GM19240 (cell line): Measurements from ENCODE around the gene NUFIP2.
"Not testable (repeated sequence)": the region's sequence is repeated elsewhere in the genome, so short reads cannot be mapped to it uniquely, and the experiment has no call there.

Experiments
- DNase-seq: peaks from one replicate; pipeline ENCODE4 v3.0.0; 2011; ENCODE audit warnings: low spot score; ENCODE audit not compliant: insufficient read length

The NUFIP2 gene

DNA sequence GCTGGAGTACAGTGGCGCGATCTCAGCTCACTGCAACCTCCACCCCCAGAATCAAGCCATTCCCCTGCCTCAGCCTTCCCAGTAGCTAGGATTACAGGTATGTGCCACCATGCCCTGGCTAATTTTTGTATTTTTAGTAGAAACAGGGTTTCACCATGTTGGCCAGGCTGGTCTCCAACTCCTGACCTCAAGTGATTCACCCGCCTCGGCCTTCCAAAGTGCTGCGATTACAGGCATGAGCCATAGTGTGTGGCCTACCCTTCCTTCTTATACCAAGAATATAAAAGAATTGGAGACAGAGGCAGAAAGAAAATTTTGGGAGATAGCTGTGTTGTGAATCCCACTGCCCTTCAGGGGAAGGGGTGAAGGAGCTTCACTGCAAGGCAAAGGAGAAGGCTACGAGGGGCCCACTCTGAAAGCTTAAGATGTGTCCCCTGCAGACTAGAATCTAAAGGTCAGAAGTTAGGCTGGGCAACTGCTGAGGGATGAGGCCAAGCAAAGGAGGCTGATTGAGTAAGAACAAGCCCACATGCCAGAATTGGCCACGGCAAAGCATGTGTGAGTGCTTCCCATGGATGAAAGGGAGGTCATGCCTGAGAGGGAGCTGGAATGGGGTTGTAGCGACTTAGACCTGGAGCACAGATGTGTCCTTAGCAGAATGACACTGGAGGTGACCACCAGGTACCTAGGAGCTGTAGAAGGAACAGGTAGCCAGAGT lies 55.7 kb downstream of the NUFIP2 start:
- DNase-seq: no peak

DNA sequence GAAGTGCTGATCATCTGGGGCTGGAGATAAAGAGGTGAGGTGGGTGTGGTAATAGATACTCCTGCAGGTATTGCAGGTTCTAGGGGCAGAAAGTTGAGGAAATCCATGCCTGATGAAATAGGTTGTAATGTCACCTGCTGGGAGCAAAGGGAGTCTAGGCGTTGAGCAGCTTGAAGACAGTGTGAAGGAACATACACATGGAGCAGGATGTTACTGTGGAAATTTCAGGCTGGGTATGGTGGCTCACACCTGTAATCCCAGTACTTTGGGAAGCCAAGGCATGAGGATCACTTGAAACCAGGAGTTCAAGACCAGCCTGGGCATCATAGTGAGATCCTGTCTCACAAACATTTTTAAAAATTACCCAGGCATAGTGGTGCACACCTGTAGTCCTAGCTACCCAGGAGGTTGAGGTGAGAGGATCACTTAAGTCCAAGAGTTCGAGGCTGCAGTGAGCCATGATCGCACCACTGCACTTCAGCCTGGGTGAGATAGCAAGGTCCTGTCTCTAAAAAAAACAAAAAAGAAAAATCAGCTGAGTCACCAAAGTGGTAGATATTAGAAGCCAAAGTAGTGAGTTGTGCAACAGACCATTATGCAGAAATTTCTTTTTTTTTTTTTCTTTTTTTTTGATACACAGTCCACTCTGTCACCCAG lies 56.3 kb downstream of the NUFIP2 start:
- no peak for DNase-seq

DNA sequence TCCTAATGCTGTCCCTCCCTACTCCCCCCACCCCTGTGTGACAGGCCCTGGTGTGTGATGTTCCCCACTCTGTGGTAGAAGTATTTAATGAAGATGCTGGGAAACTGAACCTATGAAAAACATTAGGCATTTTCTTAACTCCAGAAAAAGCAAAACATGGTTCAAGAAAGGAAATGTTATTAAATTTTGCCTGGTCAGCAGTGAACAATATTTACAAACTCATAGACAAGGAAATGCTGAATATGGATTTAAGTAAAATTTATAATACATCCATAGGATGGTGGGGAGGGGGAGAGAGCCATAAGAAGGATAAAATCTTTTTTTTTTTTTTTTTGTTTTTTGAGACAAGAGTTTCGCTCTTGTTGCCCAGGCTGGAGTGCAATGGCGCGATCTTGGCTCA lies 58.0 kb downstream of the NUFIP2 start:
- DNase-seq: no peak

DNA sequence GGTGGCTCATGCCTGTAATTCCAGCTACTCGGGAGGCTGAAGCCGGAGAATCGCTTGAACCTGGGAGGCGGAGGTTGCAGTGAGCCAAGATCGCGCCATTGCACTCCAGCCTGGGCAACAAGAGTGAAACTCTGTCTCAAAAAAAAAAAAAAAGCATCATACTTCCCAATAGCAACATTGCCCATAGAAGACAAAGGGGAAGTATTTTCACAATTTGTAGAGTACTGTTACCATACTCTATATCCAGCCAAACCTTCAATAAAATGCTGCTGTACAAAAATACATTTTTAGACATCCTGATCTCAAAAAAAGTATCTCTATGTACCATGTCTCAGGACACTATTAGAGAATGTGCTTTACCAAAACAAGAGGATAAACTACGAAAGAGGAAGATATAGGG lies 59.0 kb downstream of the NUFIP2 start:
- DNase-seq: not testable (repeated sequence)

DNA sequence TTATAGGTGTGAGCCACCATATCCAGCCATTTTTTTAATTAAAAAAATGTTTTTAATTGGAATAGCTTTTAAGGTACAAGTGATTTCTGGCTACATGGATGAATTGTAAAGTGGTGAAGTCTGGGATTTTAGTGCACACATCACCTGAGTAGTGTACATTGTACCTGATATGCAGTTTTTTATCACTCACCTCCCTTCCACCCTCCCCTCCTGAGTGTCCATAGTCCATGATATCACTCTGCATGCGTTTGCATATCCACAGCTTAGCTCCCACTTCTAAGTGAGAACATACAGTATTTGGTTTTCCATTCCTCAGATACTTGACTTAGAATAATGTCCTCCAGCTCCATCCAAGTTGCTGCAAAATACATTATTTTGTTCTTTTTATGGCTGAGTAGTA lies 60.6 kb downstream of the NUFIP2 start:
- DNase-seq: no peak

DNA sequence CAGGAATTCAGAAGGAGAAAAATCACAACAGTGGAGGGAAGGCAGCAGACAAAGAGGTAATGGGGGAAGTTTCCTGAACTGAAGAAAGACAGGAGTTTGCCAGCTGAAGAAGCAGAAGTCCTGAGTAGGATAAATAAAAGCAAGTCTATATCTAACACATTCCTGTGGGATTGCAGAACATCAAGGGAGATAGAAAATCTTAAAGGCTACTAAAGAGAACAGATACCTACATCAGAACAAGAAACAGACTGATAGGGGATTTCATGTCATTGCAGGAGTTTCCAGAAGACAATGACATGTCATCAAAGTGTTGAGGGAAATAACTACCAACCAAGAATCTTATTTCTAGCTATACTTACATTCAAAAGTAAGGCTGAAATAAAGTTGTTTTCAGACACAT lies 68.6 kb downstream of the NUFIP2 start:
- DNase-seq: no peak

DNA sequence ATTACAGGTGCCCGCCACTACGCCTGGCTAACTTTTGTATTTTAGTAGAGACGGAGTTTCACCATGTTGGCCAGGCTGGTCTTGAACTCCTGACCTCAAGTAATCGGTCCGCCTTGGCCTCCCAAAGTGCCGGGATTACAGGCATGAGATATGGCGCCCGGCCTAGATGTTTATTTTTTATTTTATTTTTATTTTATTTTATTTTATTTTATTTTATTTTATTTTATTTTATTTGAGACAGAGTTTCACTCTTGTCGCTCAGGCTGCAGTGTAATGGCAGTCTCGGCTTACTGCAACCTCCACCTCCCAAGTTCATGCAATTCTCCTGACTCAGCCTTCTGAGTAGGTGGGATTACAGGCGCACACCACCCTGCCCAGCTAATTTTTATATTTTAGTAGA lies 72.6 kb downstream of the NUFIP2 start:
- not testable (repeated sequence) for DNase-seq

DNA sequence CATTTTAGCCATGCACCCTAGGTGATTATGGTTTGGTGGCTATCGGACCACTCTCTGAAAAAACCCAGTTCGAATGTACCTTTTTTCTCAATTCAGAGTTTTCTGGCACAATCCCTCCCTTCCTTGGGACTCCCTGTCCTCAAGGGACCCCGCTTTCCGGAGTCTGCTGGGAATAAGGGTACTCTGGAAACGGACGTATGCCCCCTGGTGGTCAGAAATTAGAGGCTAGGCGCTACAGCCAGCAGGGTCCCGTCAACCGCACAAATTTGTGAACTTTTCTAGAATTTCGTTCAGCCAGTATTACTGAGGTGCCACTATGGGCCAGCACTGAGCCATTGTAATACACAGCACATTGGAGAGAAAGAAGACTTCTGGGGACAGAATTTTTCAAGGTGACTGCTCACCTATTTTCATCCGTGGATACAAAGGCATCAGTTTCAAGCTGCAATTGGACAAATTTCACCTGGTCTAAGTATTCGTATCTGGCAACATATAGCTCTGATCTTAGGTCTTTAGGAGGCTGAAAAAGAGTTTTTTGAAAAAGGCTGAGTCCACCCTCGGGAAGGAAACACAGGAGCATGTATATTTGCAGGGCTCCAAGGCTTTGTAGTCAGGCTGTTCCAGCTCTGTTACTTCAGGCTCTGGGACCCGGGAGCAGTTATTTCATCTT lies 74.4 kb downstream of the NUFIP2 start:
- peak; percentile 56 for DNase-seq

DNA sequence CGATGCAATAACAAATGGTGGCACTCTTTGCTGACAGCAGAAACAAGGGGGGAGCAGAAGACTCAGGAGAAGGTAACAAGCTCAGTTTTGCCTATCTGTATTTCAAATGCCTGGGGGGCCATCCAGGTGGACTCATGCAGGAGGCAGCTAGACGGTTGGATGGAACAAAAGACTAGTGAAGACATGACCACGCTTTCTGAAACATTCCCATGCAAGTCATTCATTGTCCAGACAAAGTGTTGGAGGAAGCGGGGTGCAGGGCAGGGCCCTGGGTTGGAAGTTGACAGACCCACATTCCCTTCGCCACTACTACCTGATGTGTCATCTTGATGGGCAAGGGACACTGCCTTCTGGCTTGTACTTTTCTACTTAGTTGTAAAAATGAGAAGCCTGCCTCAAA lies 77.1 kb downstream of the NUFIP2 start:
- no peak for DNase-seq

DNA sequence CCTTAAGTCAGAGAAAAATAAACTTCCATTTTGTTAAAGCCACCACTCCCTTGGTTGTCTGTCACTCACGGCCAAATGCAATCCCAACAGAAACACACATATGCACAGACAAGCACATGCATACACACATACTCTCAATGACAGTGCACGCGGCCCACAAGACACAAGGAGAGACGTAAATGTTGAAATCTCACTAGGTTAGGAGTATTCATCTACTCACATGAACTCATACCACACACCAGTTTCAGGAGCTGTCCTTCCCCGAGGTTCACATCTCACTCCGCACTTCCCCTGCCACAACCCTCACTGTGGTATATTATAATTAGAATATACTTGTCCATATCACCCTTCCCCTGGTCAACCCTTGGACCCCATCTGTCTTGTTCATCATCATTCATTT lies 77.8 kb downstream of the NUFIP2 start:
- DNase-seq: no peak

DNA sequence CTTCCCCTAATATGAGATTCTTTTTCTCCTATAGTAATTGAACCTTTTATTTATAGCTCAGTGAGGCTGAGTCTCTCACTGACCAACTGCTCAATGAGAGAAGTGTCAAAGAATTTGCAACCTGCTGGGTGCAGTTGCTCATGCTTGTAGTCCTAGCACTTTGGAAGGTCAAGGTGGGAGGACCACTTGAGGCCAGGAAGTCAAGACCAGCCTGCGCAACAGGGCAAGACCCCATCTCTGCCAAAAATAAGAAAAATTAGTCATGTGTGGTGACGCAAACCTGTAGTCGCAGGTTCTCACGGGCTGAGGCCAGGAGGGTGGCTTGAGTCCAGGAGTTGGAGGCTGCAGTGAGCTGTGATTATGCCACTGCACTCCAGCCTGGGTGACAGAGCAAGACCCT lies 78.2 kb downstream of the NUFIP2 start:
- DNase-seq: no peak

DNA sequence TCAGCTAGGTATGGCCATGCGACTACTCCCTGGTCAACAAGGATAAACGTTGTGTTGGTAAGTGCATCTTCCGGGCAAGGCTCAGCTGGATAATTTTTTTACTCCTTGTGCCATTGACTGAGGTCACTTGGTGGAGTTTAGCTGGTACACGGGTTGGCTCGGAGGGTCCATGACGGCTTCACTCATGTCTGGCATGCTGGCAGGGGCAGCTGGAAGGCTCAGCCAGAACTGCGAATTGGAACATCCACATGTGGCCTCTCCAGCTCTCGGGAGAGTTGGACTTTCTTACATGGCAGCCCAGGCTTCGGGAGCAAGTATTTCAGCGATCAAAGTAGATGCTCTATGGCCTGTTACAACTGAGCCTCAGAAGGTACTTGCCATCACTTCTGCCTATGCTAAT lies 78.8 kb downstream of the NUFIP2 start:
- DNase-seq: no peak

DNA sequence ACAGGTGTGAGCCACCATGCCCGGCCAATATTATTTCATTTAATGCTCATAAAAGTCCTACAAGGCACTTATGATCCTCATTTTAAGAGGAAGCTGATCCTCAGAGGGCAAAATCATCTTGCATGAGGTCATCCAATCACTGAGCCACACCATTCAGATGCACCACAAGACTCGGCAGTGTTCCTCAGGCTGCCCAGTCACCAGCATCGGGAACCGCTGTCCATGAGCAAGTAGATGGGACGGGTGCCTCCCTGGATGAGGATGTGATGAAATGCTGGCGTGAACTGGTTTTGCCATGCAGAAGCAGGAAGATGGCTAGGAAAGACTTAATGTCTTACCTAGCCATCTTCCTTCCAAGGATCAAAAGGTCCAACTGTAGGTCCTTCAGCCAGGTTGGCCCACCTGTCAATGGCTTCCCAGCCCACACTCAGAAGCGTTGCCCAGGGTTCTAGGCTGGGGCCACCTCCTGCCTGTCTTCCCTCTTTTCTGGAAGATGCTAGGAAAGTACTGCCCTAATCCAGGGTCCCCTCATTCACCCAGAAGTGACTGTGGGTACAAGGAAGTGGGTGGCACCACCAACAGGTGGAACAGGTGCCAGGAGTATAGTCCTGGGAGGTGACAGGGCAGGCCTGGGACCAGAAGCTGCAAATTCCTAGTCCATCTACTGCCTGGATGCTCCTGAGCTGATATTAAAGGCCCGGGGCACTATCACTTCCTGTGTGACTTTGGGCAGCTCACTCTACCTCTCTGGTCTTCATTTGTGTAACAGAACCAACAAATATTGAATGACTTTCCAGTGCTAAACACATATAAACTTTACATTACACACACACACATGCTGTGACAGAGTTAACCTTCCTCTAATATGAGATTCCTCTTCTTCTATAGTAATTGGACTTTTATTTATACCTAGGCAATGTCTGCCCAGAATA lies 79.5 kb downstream of the NUFIP2 start:
- no peak for DNase-seq

DNA sequence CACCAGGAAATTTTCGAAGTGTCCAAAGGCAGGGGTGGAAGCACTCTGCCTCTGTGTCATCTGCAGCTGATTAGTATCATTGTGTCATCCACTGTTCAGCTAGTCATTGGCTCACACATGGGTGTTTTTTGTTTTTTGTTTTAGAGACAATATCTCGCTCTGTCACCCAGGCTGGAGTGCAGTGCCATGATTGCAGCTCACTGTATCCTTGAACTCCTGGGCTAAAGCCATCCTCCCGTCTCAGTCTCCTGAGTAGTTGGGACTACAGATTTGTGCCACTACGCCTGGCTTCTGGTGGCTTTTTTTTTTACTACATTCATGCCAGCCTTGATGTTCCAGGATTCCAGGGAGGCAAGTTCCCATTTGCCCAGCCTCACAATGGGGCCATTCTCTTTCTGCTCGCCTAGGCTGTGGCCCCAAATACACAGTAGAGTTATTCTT lies 81.2 kb downstream of the NUFIP2 start:
- no peak for DNase-seq

DNA sequence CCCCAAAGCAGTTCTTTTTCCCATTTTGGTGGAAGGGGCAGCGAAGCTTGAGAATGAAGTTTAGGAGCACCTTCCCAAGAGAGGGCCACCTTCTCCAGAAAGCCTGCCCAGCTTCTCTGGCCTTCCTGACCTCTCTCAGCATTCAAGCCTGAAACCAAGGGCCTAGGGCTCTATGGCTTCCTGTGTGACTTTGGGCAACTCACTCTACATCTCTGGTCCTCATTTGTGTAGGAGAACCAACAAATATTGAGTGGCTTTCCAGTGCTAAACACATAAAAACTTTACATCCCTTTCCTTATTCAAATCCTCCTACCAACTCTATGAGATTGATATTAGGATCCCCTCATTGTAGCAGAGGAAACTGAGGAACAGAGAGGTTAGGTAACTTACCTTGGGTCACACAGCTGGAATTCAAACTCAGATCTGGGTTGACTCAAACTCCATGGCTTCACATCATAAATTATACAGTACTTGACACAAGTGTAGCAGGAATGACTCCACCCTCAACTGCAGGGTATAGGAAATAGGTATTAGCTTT lies 81.8 kb downstream of the NUFIP2 start:
- no peak for DNase-seq

DNA sequence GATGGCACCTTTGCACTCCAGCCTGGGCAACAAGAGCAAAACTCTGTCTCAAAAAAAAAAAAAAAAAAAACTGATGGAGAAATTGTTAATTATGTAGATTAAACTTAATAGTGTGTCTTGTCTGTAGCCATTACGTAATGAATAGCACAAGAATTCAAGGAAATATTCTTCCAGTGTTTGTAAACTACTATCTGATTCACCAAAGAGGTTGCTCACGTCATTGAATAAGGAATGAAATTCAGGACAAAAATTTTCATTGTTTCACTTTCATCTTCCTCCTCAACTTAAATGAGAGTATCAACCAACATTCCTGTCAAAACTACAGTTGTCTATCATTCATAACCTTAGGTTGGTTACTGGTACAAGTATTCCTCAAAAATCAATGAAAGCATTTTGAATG lies 83.1 kb downstream of the NUFIP2 start:
- no peak for DNase-seq

DNA sequence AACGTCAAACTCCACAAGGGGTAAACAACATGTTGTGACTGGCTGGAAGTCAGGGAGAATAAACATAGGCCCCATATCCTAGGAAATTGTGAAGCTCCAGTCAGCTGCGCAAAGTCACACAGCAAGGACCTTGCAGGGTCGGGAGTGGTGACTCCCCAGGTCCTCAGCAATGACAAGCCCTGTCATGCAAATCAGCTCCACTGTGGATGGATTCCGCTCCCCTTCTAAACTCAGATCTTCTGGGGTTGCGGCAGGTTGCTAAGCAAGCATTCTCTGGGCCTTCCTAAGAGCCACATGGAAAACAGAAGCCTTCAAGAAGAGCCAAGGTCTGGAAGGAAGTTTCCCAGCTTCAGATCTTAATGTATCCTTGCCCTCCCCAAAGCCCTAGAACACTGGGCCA lies 84.9 kb downstream of the NUFIP2 start:
- DNase-seq: no peak

DNA sequence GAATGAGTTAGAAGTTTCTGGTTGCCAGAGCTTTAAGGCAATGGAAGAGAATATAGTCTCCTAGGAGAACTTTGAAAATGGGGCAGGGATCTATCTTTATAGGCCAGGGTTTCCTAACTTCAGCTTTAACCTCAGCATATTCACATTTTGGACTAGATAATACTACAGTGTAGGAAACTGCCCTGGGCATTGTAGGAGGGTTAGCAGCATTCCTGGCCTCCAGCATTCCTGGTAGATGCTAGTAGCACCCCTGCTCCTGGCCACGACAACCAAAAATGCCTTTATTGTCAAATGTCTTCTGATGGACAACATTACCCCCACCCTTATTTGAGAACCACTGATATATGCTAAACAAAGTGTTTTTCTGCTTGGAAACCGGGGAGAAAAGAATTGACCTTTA lies 86.0 kb downstream of the NUFIP2 start:
- DNase-seq: no peak
